Measurements from ENCODE around the gene BTF3L4. TPM values are rescaled to one million over a fixed set of nuclear protein-coding genes. Genes with fewer than 3 reads are reported as not detected.

Gene BTF3L4
- total RNA-seq, 1 experiment from 2014 or later, result 65.6 TPM

DNA sequence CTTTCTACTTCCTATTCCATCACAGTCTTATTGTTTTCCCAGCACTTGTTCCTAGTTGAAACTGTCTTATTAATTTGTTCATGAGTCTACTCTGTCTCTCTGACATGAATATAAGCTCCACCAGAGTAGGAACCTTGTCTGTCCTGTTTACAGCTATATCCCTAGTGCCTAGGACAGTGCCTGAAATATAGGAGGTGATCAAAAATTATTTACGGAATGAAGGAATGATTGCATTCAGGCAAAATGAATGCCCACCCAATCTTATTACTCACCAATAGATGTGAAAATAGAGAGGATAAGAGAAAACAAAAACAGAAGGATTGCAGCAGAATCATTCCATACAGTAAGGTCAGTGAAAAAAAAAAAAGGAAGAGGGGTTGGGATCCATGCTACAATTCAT is 2.2 kb upstream of the BTF3L4 start:
- ChIA-PET POLR2A (interaction anchor here (0.7 kb wide), 1 partner anchor 156 kb away, joined by 3 read pairs; no protein-coding TSS in a partner anchor), CTCF (no interaction called here)
- Histone ChIP-seq H3K4me3 (ENCODE audit: low read depth in 2 of 2, low read length in 2 of 2) (peak overlapping the region; percentile 100), H3K36me3 (ENCODE audit: control insufficient read depth, insufficient read depth, low read length) (peaks cover 20% of the 10 kb centered on the region), H3K27ac (ENCODE audit: low read length) (peak overlapping the region; percentile 100), H3K4me1 (ENCODE audit: control insufficient read depth, insufficient read depth, low read length) (peaks cover 20% of the 10 kb centered on the region), H3K27me3 (ENCODE audit: control insufficient read depth, insufficient read depth, low read length) (no peaks in the 10 kb centered on the region), H3K9me3 (ENCODE audit: control insufficient read depth, insufficient read depth, low read depth, low read length) (no peaks in the 10 kb centered on the region)
- no peak for DNase-seq (ENCODE audit: low read depth, low spot score)
- in situ Hi-C loops (cut with HindIII; ENCODE audit: low pct_unique_long_range_greater_than_20kb, low sequenced_read_pairs) (no loop called here), intact Hi-C loops (cut with micrococcal nuclease; ENCODE audit: unreplicated experiment) (no loop called here)
- TF ChIP-seq POLR2AphosphoS5 (IDR thresholded peaks at IDR 0.05; ENCODE audit: low read depth, low read length), result no peak
- TF ChIP-seq SIN3A (IDR thresholded peaks at IDR 0.05; ENCODE audit: borderline replicate concordance, insufficient read depth, low read depth, low read length), result no peak
- BruUV-seq (replicated peaks), result no TSS peak
- ATAC-seq, result no peak

DNA sequence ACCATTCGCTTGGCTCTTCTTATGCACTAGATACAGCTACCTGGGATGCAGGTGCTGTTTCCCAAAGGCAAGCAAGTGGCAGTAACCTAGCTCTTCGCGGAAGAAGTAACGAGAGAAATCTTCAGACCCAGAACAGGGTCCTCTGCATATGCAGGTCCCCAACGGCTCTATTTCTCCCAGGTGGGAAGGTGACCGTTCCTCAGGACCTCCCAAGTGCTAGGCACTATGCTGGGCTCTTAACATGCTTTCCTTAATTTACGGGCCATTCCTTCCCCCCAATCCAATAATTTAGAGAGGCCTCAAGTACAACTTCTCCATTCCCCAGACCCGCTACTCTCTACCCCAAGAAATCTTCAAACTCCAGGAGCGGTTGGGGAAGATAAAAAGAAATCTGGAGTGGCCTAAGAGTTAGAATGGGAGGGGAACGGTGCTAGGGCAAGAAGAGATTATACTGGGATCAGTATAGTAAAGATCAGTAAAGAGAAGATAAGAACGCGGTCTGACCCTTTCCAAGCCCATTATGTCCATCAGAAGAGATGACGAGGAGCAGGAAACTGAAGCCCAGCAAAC is 1.5 kb upstream of the BTF3L4 start:
- ATAC-seq (no peak), DNase-seq (ENCODE audit: low read depth, low spot score) (no peak)
- H3K4me3 ChIP-seq (ENCODE audit: low read depth in 2 of 2, low read length in 2 of 2), result peak overlapping the region; percentile 100
- H3K9me3 ChIP-seq (ENCODE audit: control insufficient read depth, insufficient read depth, low read depth, low read length), result no peaks in the 10 kb centered on the region
- peaks cover 25% of the 10 kb centered on the region for H3K36me3 ChIP-seq (ENCODE audit: control insufficient read depth, insufficient read depth, low read length)
- ChIA-PET POLR2A (interaction anchor here (1.2 kb wide), 1 partner anchor 25 kb away, joined by 4 read pairs; no protein-coding TSS in a partner anchor), CTCF (interaction anchor here (0.6 kb wide), 1 partner anchor 25 kb away, joined by 3 read pairs; no protein-coding TSS in a partner anchor)
- no TSS peak for BruUV-seq (replicated peaks)
- H3K27ac ChIP-seq (ENCODE audit: low read length), result peak overlapping the region; percentile 100
- in situ Hi-C loops (cut with HindIII; ENCODE audit: low pct_unique_long_range_greater_than_20kb, low sequenced_read_pairs), result no loop called here
- intact Hi-C loops (cut with micrococcal nuclease; ENCODE audit: unreplicated experiment), result no loop called here
- H3K4me1 ChIP-seq (ENCODE audit: control insufficient read depth, insufficient read depth, low read length), result peaks cover 25% of the 10 kb centered on the region
- no peaks in the 10 kb centered on the region for H3K27me3 ChIP-seq (ENCODE audit: control insufficient read depth, insufficient read depth, low read length)
- TF ChIP-seq, protein P1, sequence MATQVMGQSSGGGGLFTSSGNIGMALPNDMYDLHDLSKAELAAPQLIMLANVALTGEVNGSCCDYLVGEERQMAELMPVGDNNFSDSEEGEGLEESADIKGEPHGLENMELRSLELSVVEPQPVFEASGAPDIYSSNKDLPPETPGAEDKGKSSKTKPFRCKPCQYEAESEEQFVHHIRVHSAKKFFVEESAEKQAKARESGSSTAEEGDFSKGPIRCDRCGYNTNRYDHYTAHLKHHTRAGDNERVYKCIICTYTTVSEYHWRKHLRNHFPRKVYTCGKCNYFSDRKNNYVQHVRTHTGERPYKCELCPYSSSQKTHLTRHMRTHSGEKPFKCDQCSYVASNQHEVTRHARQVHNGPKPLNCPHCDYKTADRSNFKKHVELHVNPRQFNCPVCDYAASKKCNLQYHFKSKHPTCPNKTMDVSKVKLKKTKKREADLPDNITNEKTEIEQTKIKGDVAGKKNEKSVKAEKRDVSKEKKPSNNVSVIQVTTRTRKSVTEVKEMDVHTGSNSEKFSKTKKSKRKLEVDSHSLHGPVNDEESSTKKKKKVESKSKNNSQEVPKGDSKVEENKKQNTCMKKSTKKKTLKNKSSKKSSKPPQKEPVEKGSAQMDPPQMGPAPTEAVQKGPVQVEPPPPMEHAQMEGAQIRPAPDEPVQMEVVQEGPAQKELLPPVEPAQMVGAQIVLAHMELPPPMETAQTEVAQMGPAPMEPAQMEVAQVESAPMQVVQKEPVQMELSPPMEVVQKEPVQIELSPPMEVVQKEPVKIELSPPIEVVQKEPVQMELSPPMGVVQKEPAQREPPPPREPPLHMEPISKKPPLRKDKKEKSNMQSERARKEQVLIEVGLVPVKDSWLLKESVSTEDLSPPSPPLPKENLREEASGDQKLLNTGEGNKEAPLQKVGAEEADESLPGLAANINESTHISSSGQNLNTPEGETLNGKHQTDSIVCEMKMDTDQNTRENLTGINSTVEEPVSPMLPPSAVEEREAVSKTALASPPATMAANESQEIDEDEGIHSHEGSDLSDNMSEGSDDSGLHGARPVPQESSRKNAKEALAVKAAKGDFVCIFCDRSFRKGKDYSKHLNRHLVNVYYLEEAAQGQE (IDR thresholded peaks at IDR 0.05; ENCODE audit: insufficient read depth in 1 of 2, low read depth in 2 of 2, low read length in 1 of 2), result no peak
- TF ChIP-seq, protein P2, sequence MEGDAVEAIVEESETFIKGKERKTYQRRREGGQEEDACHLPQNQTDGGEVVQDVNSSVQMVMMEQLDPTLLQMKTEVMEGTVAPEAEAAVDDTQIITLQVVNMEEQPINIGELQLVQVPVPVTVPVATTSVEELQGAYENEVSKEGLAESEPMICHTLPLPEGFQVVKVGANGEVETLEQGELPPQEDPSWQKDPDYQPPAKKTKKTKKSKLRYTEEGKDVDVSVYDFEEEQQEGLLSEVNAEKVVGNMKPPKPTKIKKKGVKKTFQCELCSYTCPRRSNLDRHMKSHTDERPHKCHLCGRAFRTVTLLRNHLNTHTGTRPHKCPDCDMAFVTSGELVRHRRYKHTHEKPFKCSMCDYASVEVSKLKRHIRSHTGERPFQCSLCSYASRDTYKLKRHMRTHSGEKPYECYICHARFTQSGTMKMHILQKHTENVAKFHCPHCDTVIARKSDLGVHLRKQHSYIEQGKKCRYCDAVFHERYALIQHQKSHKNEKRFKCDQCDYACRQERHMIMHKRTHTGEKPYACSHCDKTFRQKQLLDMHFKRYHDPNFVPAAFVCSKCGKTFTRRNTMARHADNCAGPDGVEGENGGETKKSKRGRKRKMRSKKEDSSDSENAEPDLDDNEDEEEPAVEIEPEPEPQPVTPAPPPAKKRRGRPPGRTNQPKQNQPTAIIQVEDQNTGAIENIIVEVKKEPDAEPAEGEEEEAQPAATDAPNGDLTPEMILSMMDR (IDR thresholded peaks at IDR 0.05), result no peak
- no peak for TF ChIP-seq SIN3A (IDR thresholded peaks at IDR 0.05; ENCODE audit: borderline replicate concordance, insufficient read depth, low read depth, low read length)
- no peak for TF ChIP-seq POLR2AphosphoS5 (IDR thresholded peaks at IDR 0.05; ENCODE audit: low read depth, low read length)
- TF ChIP-seq TCF7L2 (IDR thresholded peaks at IDR 0.05; ENCODE audit: low read depth, low read length), result no peak
